ENCODE data around the gene CNOT1.

DNA sequence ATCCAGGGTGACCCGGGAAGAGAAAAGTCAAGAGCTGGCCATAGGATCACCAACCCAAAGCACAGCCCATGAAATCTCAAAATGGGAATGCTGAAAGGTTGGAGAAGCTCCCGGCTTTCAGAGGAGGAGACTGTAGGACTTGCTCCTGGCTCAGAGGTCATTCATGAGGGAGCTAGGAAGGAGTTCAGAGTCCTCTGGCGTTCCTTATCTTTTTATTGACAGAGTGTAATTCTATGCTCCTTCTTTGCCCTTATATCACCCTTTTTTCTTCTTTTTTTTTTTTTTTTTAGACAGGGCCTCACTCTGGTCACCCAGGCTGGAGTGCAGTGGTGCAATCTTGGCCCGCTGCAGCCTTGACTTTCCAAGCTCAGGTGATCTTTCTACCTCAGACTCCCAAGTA, 27.3 kb upstream of the CNOT1 start:
- no peak for TF ChIP-seq CTCF (IDR thresholded peaks at IDR 0.05)
- TF ChIP-seq POLR2A (IDR thresholded peaks at IDR 0.05): no peak

All from adrenal gland (tissue), 5 donors.